Right ventricle myocardium inferior (tissue), 1 donor: ENCODE data around the gene RGS13. TPM values are rescaled to one million over a fixed set of nuclear protein-coding genes. Genes with fewer than 3 reads are reported as not detected.

Experiments used
- ATAC-seq: fragments of 200-7000 bp; cut with Tn5 transposase; one replicate; pipeline ENCODE4 v1.9.1; 2020; ENCODE audit warnings: mild to moderate bottlenecking, moderate library complexity
- DNase-seq: peaks from one replicate; pipeline ENCODE4 v3.0.0; 2021; ENCODE audit errors: missing footprints
- intact Hi-C: fragments of 100-400 bp; cut with DNase I; formaldehyde crosslinking; loops from one replicate; pipeline ENCODE4 v1.11.0; 2022
- long read RNA-seq: library from polyadenylated mRNA; unstranded; transcript quantifications from one replicate; pipeline ENCODE4 v2.0.0, GENCODE V29; 2021
- total RNA-seq: library from RNA; stranded (reverse); fragmentation: NEBNext Ultra II Directional; extraction: Animal tissue kit (Norgen Biotek cat#: 25700); gene quantifications from one replicate; pipeline ENCODE4 v1.2.1, GENCODE V29; 2021
- donor health status: DM: no; HTN: yes; CAD: no; lungs with severe emphysema.

Gene RGS13, protein sequence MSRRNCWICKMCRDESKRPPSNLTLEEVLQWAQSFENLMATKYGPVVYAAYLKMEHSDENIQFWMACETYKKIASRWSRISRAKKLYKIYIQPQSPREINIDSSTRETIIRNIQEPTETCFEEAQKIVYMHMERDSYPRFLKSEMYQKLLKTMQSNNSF
- total RNA-seq: not detected
- long read RNA-seq: 0 reads

DNA sequence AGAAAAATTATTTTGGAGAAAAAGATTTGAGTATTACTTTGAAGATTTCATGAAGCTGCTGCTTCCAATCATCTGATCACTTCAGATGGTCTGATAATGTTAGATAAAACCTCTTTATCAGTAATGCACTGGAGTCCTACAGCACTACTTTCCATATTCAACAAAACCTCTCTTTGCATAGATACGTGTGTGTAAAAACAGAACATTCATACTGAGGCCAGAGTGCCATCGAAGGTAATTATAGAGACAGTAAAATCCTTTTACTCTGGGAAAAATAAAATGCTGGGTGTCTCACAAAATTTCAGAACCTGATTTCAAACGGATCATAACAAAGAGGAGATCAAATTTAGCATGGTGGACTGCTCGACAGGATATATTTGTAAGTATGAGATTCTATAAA lies at the start of gene RGS13:
Gene RGS13, plus strand, starts transcription at position 209 of the 400 bp plus-strand sequence. CDS start 8,188 bp downstream, outside the sequence.
- intact Hi-C loops: no loop called here
- ATAC-seq (no peak), DNase-seq (no peak)

DNA sequence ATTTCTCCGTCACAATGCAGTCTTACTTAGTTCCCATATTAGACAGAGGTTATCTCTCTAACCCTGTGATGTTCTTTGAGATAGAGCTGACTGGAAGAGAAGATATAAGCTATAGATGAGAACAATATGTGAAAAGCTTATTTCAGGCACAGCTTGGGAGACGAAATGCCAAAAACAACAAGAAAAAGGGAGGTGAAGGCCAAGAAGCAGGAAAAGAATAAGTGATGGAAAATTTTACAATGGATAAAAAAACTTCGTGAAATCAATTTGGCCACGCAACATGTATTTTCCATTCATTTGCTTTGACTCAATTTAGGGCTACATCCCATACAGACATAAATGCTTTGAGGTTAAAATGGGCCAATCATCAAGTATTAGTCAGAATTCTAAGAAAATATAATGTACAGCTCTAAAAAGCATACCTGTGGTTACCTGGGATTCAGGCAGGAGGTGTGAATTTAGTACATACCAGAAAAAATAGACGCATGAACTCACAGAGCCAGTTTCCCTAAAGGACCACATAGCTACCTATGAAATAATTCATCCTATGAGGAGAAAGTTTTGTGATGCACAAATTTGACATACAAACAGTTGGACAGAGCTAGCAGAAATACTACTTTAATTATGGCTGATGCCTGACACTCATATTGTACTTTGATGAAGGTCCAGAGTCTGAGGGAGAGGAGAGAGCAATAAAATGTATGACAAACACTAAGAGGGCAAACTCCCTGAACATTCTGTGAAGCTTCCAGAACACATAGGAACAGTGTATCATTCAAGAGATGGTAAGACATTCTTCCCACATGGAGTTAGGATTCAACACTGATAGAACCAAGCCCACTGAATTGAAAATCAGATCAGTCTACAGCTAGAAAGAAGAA lies 48.3 kb upstream of the RGS13 start:
- intact Hi-C loops: no loop called here
- ATAC-seq (no peak), DNase-seq (no peak)

DNA sequence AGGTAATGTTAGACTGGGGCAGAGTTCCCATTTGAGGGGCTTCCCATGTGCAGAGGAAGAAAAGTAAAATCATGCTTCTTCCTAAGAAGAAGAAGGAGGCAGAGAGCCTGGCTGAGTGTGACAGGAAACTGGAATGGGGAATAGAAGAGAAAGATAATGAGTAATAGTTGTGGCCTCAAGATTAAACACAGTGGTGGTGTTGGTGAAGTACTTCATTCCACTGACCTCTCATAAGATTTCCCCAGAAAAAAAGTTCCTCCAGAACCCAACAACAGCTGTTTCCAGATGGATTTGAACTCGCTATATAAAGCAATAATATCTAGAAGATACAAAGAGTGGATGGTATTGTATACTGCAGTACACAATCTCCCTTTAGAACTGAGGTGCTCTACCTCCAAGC lies 47.4 kb upstream of the RGS13 start:
- intact Hi-C loops: no loop called here
- no peak for ATAC-seq
- DNase-seq: no peak

DNA sequence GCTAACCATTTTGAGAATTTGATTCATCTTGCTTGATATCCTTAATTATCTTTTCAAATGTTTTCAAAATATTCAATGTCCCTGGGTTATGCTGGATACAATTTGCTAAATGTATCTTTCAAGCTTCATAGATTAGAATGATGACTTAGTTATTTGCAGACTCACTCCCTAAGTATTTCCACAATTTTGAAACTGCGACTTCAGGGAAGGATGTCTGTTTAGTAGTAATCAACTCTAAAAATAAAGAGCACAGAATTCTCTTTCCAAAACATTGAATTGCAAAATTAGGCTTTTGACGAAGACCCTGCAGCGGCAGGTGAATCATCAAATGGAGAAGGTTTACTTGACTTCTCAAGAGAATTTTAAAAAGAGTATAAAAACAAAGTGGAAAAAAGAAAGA lies 46.1 kb upstream of the RGS13 start:
- ATAC-seq: no peak
- intact Hi-C loops: no loop called here
- DNase-seq: no peak

DNA sequence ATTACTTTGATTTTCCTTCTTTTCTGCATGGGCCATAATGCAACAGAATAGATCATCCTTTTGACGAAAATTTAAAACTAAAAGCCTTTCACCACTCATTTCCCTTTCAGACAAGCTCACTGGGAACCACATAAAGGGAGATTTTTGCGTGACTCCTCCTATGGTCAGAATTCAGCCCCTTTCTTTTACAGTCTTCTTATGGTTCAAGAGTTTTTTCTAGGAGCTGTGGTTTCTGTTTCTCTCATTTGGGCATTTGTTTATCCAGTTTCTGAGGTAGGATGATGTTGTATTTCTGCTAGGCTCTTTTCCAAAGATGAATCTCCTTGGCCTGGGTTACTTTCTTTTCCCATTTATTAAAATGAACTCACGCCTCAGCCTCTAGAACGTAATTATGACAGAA lies 43.4 kb upstream of the RGS13 start:
- intact Hi-C loops: no loop called here
- DNase-seq: no peak
- ATAC-seq: no peak

DNA sequence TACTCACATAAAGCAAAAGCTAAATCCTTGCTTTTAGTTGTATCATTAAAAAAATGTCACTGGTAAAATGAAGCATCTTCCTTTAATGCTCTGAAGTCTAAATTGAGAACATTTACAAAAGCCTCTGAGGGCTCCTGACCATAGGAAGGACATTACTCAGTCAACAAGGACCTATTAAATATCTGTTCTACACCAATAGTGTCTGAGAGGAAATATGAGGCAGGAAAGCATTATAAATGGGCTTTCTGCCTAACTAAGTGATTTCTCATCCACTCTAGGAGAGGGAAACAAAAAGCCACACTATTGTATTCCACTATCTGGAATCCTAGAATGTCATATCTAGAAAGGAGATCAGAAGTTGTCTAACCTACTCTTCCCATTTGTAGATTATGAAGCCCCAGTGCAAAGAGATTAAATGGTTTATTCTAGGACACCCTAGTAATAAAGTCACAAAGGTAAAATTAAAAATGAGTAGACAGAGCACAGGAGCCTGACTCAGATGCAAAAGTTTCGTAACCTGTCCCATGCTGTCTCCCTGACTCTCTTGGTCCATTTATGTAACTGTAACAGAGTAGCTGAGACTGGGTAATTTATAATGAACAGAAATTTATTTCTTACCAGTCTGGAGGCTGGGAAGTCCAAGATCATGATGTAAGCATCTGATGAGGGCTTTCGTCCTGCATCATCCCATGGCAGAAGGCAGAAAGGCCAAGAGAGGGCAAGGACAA lies 42.8 kb upstream of the RGS13 start:
- DNase-seq (no peak), ATAC-seq (no peak)
- intact Hi-C loops: no loop called here

DNA sequence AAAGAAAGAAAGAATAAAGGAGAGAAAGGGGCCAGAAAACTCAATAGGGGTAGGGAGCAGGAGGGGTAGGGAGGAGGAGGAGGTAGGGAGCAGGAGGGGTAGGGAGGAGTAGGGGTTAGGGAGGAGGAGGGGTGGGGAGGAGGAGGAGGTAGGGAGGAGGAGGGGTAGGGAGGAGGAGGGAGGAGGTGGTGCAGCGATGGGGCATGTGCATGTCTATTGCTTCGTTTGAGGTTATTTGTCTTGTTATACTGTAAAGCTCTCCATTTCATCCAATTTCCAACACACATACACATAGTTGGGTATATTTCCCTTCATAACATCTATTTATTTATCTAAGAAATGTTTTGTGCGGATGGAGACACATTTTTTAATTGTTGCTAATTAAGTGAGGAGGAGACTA lies 40.6 kb upstream of the RGS13 start:
- no peak for ATAC-seq
- intact Hi-C loops: no loop called here
- no peak for DNase-seq

DNA sequence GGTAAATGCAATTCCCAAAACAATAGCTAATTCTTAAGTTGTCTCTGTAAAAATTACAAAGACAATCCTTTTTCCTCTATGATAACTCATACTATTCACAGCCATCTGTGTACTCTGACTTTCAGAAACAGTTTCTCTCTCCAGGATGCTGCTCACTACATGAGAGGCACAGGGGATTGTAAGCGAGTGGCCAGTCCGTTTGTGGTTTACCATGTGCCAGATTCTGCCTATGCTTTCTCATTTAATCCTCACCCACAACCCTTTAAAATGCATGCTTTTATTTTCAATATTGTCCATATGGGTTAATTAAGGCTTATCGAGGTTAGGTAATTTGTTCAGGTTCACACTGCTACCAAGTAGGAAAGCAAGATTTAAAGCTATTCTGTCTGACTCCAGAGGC lies 37.4 kb upstream of the RGS13 start:
- intact Hi-C loops: no loop called here
- DNase-seq (no peak), ATAC-seq (no peak)

DNA sequence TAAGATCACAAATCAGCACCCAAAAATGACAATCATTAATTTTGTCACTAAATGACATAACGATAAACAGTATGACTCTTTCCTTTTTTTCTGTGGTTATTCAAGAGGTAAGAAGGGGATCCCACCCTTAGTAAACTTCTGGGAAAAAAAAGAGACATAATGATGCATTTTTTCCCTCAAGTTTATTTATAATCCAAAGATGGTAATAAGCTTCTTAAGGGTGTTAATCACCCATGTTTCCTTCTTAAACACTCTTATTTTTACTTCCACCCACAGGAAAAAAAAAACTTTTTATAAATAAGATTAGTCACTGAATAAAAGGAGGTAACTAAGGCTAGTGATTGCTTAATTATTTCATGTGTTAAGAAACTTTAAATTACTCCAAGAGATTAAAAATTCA lies 35.7 kb upstream of the RGS13 start:
- intact Hi-C loops: loop anchor here (10.0 kb wide), 1 partner anchor 415 kb away; no protein-coding TSS in a partner anchor
- ATAC-seq: no peak

DNA sequence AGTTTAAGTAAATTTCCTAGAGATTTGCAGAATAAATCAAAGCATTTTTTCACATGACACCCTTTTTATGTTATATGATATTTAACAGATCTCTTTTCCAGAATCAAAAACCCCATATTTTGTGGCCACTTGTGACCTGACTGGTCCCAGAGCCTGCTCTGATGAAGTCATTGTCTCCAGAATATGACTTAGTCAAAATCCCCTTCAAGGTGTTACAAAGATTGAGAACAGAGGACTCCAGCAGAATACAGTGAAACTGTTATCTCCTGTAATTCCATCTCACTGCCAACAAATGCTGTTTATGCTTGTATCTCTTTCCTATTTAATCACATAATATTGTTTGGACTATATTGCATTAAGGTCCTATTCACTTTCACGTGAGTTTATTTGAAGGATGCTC lies 34.8 kb upstream of the RGS13 start:
- DNase-seq (no peak), ATAC-seq (no peak)
- intact Hi-C loops: loop anchor here (10.0 kb wide), 1 partner anchor 414 kb away; no protein-coding TSS in a partner anchor

More for the DNA sequence above, 35.7 kb upstream of the RGS13 start:
- no peak for DNase-seq

DNA sequence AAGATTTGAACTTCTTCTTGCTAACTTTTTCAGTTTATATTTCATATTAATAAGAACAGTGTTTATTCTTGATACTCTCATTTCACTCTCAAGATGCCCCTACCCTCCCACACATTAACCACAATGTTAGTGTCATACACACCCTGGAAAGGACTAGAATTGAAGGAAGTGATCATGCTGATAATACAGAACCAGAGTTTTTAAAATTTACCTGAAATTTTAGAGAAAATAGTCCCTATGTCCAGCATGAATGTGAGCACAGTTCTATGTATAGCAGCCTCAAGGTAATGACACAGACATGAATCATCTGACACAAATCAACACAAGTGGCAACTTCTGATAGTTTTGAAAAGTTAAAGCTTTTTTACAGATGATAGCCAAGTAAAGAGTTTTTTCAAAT lies 34.4 kb upstream of the RGS13 start:
- intact Hi-C loops: loop anchor here (10.0 kb wide), 1 partner anchor 413 kb away; no protein-coding TSS in a partner anchor
- ATAC-seq (no peak), DNase-seq (no peak)

DNA sequence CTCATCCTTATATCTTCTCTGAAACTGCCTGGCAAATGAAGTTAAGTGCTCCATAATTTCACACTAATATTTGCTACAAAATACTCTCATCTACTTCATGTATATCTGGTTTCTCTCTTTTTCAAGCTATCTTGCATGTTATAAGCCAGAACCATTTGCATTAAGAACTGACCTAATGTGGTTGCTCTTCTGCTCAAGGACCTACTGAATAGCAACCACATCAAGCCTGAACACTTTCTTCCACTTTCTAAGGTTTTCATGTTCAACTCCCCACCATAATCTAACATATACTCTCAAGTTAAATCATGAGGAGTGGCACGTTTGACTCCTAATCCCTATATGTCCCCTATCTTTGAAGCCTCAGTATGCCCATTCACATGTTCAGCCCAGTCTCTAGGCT lies 33.2 kb upstream of the RGS13 start:
- intact Hi-C loops: loop anchor here (10.0 kb wide), 1 partner anchor 412 kb away; no protein-coding TSS in a partner anchor
- ATAC-seq: no peak
- DNase-seq: no peak

DNA sequence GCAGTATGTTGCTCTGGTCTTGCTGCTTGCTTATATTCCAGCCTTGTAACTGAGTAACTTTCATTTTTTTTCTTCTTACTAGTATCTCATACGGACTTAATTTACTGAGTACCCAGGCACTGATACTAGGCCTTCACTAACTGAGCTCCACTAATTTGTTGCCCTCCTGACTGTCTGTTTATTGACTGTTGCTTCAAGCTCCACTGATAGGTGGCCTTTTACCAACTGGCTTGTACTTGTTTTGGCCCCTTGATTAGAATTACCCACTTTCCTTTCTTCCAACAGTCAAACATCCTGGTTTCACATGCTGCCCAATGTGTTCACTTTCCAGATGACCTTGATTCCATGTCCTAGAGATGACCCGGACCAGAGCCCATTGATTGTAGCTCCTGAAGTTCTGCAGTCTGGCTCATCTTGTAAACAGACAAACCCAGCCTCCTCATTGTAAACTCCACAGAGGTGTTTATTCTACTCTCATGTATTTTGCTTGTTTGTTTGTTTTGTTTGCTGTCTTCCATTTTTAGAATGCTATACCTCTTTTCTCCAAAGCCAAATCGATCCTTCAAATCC lies 32.6 kb upstream of the RGS13 start:
- ATAC-seq (no peak), DNase-seq (no peak)
- intact Hi-C loops: loop anchor here (10.0 kb wide), 1 partner anchor 411 kb away; no protein-coding TSS in a partner anchor

DNA sequence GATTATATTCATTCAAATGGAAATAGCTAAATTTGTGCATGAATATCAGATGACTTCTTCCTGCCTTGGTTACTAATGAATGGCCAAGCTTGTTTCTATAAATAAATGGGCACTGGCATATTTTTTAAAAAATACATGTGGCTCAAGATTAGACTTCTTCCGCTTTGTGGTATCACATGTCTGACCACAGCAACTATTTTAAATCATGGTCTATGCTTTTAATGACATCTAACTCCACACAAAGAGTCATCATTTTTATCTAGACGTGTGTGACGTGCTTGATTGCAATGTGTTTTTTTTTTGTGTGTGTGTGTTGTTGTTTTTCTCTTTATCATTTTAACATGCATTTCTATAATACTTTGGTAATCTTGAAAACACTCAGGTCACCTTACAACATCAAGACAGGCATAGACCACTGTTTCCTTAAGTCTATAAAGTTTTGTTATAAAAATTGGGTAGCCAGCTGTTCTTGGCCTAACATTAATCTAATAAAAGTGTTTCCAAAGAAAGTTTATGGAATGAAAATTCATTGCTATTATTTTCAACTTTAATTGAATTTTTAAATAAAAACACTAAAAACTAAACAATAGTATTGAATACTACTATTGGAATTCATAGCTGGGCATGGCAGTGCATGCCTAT lies 30.8 kb upstream of the RGS13 start:
- ATAC-seq (no peak), DNase-seq (no peak)
- intact Hi-C loops: loop anchor here (10.0 kb wide), 1 partner anchor 410 kb away; no protein-coding TSS in a partner anchor

DNA sequence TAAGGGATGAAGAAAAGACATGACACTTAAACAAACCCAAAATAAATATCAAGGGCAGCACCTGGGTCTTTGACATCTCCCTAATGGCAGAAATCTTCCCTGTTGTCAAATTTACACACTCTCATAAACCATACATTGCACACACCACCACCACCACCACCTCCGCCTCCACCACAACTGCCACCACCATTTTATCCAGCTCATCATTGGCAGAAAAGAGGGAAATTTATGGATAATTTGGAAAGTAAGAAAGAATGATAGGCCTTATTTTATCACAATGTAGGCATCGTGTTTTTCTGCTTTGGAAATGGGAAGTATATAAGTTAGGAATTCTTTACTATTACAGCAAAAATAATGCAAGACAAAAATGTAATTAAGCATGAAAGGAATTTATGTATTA lies 27.3 kb upstream of the RGS13 start:
- no peak for ATAC-seq
- no peak for DNase-seq
- intact Hi-C loops: loop anchor here (10.0 kb wide), 1 partner anchor 406 kb away; no protein-coding TSS in a partner anchor

DNA sequence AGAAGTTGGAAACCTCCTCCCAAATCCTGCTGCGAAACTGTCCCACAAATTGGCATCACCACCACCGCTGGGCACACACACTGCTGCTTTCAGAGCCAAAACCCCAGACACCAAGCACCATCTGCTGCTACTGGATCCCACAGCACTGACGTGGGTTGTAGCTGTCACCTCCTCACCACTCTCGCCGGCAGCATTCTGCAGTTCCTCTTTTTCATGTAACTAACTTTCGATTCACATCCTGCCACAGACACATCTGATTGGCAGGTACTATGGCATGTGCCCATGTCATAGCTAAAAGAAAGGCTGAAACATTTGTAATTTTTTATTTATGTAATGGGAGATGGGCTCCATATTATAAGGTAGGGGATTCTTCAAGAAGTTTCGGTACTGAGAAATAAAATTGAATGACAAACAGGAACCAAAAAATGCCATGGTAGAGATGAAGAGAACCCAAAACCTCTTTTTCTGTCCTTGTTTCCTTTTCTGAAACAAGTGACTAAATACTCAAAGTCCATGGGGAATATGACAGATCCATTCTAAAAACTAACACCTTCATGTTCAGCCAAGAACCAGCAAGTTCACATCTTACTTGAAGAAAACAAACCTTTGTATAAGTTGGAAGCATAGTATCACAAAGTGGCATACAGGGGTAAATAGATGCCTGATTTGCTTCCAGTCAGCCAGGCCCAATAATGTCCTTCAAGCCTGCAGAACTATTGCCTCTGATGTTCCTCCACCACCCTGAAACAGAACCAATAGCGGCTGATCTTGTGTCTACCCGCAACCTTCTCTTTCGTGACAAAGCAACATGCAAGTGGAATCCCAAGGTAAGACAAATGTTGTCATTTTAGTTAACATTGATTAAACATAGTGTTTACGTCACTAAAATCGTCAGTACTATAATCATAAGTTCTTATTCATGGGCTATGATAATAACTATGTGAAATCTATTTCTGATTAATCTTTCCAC lies 26.6 kb upstream of the RGS13 start:
- peak; percentile 84 for DNase-seq
- peak; percentile 57 for ATAC-seq
- intact Hi-C loops: loop anchor here (1.0 to 10.0 kb wide), 2 partner anchors 132 to 405 kb away; no protein-coding TSS in a partner anchor
